T1000 (cell line): ENCODE results near the gene SETD7.

Source experiments
- DNase-seq: peaks from one replicate; lab custom pipeline; 2025; ENCODE audit warnings: mixed read lengths; lab: John Stamatoyannopoulos, UW

SETD7 gene

GRCh38 chr4:139550724-139551429 lies 5.1 kb downstream of the SETD7 start:
- DNase-seq: no peak

GRCh38 chr4:139547979-139548378 lies 8.0 kb downstream of the SETD7 start:
- no peak for DNase-seq

DNA sequence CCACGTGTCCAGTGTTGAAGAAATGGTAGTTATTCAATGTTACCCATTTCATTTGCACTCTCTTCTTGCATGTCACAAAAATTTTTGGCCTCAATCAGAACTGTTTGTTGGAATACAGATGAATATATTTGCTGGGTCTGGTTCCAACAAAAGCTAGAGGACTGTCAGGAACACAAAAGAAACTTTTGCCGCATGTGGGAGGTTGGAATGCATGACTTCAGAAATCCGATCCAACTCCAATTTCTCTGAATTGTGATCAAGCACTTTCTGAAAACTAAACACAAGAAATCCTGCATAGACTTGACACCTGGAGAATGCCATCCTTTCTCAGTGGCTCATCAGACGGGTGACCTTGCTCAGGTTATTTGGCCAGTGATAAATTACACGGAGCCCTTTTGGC lies 15.4 kb downstream of the SETD7 start:
- no peak for DNase-seq

DNA sequence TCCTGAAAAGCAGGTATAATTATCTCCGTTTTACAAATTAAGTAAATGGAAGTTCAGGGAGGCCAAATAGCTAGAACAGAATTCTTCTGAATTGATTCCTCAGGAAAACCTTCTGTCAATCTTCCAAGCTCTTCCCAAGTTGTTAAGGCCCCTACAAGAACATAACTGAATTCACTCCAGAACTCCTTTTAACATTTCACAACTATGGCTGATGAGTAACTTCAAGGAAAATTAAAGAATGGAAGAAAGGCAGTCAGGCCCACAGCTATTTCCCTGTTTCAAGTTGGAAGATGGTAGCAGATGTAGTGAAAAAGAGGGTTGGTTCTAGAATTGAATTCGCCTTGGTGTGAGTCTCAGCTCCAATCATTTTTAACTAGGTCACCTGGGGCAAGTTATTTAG lies 15.9 kb downstream of the SETD7 start:
- no peak for DNase-seq

GRCh38 chr4:139537292-139537691 lies 18.7 kb downstream of the SETD7 start:
- no peak for DNase-seq

DNA sequence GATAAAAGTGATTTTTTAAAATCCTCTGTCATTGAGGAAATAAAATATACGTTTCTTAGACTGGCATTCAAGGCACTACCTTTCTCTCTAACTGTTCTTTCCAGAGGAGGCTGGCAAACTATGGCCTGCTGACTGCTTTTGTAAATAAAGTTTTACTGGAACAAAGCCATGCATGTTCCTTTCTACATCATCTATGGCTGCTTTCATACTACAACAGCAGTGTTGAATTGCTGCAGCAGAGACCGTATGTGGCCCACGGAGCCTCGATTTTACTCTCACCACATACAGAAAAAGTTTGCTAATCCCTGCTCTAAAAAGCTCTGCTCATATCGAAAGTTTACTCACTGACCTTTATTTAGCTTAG lies 20.2 kb downstream of the SETD7 start:
- no peak for DNase-seq

GRCh38 chr4:139535228-139535870 lies 20.7 kb downstream of the SETD7 start:
- DNase-seq: no peak

DNA sequence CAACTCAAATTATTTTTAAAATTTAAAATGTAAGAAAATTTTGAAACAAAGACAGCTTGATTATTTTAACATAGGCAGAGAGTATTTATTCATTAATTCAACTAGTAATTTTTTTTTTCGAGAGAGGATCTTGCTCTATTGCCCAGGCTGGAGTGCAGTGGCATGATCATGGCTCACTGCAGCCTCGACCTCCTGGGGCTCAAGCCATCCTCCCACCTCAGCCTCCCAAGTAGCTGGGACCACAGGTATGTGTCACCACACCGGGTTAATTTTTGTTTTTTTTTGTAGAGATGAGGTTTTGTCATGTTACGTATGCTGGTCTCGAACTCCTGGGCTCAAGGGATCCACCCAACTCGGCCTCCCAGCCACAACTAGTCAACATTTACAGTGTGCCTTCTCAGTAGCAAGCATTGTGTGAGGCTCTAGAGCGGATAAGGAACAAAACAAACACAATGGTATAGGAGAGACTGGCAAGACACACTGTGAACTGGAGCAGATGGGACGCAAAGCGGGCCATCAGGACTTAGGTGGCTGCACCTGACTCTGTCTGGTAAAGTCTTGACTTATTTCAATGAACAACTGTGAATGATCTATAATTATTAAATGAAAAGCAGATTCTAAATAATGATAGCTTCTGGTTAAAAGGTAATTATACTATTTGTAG lies 21.6 kb downstream of the SETD7 start:
- no peak for DNase-seq

DNA sequence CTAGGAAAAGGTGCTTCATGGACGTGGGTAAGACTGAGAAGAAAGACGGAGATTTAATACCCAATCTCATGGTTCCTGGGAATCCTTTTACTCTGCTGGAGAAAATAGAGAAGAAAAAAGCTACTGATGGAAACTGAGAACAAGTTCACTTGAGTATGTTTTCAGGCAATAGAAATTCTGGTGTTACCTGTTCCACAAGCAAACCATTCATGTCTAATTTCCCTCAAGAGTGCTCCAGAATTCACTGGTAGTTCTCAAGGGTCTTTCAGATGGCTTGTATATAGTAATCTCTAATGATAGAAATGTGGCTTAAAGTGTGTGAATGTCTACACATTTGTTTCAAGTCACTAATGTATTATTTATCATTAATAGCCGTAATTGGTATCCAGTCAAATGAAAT lies 22.5 kb downstream of the SETD7 start:
- no peak for DNase-seq

DNA sequence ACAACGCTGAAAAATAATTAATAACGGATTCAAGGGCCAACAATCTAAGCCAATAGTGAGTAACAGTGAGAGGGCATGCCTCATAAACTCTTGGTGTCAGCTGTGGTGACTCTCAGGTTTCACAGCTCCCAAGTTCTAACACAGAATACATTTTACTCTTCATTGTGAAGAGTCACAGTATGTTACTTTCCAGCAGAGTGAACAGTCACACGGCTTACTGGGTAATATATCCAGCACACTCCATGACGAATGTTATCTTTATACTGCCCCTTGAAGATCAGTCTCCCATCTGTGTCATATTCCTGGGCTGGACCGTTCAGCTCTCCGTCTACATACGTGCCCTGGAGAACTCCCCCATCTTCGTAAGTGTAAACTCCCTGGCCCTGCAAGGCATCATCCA lies 23.1 kb downstream of the SETD7 start:
- DNase-seq: no peak

DNA sequence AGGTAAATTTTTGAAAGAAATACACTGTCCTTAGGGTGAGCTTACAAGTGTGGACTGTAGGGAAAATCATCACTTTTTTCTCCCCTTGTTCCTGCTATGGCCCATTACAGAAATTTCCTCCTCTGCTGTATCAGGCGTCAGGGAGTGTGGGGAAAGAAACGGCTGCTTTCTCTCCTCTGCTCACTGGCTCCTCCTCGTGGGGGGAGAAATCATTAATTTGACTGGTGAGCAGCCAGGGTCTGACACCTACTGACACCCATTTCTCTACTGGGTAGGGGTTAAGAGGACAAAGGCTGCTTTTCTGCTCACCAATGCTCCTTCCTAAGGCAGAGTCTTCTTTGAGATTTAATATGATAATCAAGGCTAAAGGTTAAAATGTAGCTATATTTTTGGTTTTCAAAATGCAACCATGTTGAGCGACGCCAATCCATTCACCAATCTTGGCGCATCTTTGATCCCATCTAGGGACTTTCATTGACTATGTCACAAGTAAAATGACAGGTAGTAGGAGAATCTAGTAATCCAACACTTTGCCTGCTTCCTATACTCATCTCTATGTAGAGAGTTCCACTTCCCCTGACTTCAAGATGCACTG lies 25.1 kb downstream of the SETD7 start:
- DNase-seq: no peak

- DNase-seq: no peak
Observed at GRCh38 chr4:139528377-139529005, 27.5 kb downstream of the SETD7 start.

DNA sequence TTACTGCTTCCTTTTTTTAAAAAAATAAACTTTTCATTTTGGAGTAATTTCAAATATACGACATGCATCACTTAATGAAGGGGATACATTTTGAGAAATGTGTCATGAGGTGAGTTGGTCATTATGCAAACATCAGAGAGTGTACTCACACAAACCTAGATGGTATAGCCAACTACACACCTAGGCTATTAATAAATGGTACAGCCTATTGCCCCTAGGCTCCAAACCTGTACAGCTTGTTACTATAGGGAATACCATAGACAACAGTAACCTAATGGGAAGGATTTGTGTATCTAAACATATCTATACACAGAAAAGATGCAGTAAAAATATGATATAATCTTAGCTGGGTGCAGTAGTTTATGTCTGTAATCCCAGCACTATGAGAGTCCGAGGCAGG lies 29.1 kb downstream of the SETD7 start:
- no peak for DNase-seq

DNA sequence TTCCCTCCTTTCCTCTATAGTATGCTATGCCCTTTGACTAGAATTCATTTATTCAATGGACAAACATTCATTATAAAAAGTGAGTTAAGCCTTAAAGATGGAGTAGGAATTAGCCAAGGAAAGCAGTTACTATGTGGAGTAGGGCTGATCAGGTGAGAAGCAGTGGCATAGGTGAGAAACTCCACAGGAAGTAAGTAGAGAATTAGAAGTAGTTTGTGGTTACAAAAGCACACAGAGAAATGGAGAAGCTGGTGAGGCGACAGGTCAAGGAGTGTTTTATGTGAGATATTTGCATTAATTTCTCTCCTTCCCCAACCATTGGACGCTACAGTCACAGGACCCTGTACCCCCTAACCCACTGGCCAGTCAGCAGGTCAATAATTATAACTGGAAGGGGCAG lies 30.6 kb downstream of the SETD7 start:
- no peak for DNase-seq

- DNase-seq: no peak
Observed at GRCh38 chr4:139524062-139524631, 31.9 kb downstream of the SETD7 start.

GRCh38 chr4:139523076-139523475 lies 32.9 kb downstream of the SETD7 start:
- DNase-seq: no peak

DNA sequence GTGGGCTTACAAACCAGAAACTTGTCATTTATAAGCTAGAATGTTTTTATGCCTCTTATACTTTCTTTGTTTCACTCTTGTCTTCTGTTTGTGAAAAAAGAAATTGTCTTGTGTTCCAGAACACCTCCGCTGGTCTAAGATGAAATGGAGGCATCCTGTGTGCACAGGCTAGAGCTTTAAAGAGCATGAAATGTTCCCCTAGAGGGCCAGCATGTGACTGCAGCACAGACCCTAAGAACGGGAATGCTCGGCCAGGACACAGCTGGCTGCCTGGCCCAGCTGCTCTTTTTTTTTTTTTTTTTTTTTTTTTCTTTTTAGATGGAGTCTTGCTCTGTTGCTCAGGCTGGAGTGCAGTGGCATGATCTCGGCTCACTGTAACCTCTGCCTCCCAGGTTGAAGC lies 33.6 kb downstream of the SETD7 start:
- no peak for DNase-seq

GRCh38 chr4:139521754-139522401 lies 34.1 kb downstream of the SETD7 start:
- DNase-seq: no peak

GRCh38 chr4:139515531-139515958 lies 40.5 kb downstream of the SETD7 start:
- DNase-seq: no peak

DNA sequence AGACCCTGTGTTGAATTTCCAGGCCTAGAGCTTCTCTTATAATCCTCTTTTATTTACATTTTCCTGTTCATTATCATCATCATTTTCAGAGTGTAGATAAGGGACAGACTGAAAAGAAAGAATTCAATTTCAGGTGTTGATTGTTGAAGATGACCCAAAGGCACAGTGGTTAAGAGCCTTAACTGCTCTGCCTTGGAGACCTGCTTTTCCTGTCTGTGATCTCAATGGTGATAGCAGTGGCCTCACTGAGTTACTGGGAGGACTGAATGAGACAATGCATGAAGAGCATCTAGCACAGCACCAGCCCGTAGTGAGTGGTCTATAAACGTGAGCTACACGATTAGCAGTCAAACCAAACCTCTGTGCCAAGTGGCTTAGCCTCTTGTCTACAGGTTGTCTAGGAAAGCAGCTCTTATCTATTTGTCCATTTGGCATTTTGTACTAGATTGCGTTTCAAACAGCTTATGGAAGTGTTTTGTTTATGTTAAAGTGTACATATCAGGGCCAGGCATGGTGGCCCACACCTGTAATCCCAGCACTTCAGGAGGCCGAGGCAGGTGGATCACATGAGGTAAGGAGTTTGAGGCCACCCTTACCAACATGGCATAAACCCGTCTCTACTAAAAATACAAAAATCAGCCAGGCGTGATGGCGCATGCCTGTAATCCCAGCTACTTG lies 41.5 kb downstream of the SETD7 start:
- no peak for DNase-seq

- DNase-seq: no peak
Observed at GRCh38 chr4:139511320-139511719, 44.7 kb downstream of the SETD7 start.
